Forelimb muscle (tissue), 1 donor: ENCODE results near the gene CREBBP. TPM values are rescaled to one million over a fixed set of nuclear protein-coding genes. Genes with fewer than 3 reads are reported as not detected.

ENCODE experiments used
- DNase-seq: peaks from one replicate; pipeline ENCODE4 v3.0.0-alpha.2; 2013; ENCODE audit warnings: low read depth
- polyA plus RNA-seq: library from polyadenylated mRNA; unstranded; fragments of 120-200 nt; gene quantifications from one replicate; pipeline ENCODE4 v1.2.1, GENCODE V29; 2013; ENCODE audit not compliant: insufficient read length

Gene CREBBP
- polyA plus RNA-seq, 1 donor = 37.8 TPM

DNA sequence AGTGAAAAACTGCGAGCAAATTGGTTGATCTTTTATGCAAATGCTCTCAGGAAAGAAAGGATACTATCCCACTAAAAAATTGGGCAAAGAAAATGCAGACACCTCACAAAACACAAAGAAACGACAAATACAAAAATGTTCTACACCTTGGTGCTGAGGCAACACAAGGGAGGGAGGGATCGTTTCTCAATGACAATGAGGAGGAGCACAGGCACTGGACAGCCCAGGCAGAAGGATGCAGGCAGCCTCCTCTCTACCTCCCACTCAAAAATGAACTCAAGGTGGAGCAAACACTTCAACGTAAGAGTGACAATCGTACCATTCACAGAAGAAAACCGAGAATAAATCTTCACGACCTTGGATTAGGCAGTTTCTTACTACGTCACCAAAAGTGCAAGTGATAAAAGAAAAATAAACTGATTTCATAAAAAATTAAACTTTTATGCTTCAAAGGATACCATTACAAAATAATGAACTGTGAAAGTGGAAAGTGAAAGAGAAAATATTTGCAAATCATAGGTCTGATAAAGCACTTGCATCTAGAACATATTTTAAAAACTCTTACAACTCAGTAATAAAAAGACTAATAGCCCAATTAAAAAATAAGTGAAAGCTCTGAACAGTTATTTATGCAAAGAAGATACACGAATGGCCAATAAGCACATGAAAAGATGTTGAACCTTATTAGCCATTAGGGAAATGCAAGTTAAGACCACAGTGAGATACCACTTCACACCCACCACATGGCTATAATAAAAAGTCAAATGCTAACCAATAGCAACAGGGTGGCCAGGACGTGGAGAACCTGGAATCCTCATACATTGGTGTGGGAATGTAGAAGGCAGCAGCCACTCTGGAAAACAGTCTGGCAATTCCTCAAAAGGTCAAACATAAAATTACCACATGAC is 82.4 kb downstream of the CREBBP start:
- DNase-seq = no peak

- no peak for DNase-seq
Measured at GRCh38 chr16:3797473-3797872, 83.0 kb downstream of the CREBBP start.

- DNase-seq = no peak
Measured at GRCh38 chr16:3793161-3793576, 87.3 kb downstream of the CREBBP start.

DNA sequence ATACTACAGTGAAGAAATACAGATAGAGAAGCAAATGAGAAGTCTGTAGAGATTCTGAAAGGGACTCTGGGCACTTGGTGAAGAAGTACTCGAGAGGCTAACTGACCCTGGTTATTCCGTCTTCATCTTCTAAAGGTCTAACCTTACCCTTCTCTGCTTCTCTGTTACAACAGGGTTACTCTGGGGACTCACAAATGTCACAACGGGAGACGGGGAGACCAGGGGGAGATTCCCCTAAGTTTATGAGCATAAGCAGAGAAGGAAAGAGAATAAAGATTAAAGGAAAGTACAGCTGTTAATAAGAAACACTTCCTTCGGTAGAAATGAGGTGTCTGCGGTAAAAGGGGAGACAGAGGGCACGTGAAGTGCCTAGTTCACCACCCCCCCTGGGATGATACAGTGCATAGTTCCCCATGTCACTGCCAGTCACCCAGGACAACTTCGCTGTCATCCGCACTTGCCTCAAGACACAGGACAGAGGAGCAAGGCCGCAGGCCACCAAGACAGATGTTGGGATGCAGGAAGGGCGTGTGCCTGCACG is 88.0 kb downstream of the CREBBP start:
- DNase-seq = no peak

DNA sequence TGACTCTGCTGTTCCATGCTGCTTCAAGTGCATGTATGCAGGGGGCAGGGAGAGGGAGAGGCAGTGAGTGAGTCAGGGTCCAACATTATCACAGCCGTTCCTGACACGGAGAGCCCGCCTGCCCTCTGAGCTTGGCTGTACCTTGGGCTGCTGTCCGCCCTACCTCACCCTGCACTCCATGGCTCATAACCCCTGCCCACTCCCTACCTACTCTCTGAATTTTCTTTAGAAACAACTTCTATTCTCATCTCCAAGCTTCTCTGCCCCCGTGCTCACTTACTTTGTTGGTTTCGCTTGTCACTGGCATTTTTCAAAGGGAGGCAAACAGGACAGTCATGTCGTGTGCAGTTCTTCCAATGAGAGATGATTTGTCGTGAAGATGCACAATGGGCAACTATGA is 88.8 kb downstream of the CREBBP start:
- DNase-seq = no peak

DNA sequence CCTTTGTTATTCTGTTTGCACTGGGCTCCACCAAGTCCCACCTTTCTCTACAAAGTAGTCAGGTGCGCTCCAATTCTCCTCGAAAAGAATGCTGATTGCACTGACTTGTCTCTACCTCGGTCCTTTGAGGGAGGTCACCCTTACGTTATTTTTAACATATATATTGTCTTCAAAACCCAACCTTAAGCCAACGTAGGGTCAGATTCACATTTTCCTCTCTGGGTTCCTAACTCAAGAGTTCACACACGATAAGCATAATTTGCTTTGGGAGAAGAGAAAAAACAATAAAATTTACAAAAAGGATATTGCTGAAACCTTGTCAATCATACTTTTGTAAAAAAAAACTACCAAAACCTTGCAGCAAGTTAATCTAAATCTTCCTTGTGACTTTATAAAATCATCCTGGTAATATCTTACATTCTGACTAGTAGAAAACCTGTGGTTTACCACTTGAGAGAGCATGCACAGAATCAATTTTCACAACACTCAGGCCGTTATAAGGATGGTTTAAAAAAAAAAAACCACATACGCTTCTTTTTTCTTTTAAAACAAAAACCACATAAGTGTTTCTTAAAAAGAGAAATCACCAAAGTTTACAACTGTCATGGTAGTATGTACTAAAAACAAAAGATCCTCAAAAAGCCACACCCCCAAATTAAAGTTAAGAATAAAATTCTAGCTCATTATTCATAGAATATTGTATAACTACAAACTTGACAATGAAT is 91.0 kb downstream of the CREBBP start:
- DNase-seq = no peak

GRCh38 chr16:3788711-3789374 is 91.7 kb downstream of the CREBBP start:
- DNase-seq = no peak

DNA sequence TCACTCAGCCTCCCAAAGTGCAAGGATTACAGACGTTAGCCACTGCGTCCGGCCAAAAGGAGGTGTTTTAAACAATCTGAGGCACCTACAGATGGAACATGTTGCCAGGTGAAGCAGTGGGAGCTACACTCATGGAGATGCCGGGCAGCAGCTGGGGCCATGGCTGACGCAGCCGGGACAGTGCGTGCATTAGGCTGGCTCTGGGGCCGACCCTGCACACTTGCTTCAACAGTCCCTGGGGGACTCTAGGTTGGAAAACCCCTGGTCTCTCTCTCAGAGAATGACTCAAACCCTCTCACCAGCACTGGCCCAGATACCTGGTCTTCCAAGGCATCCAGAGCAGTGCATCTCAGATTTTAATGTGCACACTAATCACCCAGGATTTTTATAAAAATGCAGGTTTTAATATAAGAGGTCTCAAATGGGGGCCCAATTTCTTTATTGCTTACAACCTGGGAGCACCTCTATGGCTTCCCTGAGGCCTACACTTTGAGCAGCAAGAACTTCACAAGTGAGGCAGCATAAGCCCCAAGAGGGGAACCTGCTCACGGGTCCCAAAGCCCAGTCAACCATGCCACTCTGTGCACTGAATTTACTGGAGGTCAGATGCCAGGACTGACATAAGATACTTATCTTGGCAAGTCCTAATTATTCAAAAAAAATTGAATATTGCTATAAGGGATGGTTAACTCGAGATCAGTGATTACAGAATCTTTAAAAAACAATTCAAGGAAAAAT is 92.4 kb downstream of the CREBBP start:
- no peak for DNase-seq

GRCh38 chr16:3785413-3785812 is 95.1 kb downstream of the CREBBP start:
- no peak for DNase-seq

- no peak for DNase-seq
Measured at GRCh38 chr16:3783516-3783915, 97.0 kb downstream of the CREBBP start.

DNA sequence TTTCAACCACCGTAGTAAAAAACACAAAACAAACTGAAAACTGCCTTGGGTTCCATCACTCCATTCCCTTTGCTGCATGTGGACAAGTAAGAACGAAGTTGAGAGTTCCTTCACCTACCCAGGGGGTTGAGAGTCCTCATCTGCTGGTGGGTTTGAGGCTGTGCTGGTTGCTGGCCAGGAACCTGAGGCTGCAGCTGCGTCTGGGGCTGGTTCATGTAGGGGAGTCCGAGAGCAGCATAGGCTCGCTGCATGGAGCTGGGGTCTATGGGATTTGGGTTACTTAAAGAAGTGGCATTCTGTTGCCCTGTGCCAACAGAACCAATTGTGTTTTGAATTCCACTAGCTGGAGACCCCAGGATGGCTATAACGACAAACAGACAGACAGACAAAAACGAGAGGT is 97.9 kb downstream of the CREBBP start:
- no peak for DNase-seq

DNA sequence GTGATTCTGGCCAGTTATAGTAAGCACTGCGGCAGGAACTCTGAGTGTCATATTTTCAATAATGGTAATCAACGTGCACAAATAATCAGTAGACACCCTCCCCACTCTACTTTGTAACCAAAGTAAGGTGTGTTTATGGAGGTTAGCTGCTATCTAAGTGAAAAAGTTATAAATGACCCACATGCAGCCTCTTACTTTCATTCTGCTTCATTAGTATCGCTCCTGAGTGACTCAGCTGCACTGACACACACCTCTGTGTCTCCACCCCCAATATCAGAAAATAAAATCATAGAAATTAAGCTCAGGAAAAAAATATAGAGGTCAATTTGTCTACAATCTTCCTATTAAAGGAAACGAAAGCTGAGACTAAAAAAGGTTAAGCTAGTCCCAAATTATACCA is 99.1 kb downstream of the CREBBP start:
- DNase-seq = no peak

GRCh38 chr16:3780570-3780969 is 99.9 kb downstream of the CREBBP start:
- no peak for DNase-seq

GRCh38 chr16:3776316-3776715 is 104.2 kb downstream of the CREBBP start:
- no peak for DNase-seq

- DNase-seq = no peak
Measured at GRCh38 chr16:3774819-3775218, 105.7 kb downstream of the CREBBP start.

DNA sequence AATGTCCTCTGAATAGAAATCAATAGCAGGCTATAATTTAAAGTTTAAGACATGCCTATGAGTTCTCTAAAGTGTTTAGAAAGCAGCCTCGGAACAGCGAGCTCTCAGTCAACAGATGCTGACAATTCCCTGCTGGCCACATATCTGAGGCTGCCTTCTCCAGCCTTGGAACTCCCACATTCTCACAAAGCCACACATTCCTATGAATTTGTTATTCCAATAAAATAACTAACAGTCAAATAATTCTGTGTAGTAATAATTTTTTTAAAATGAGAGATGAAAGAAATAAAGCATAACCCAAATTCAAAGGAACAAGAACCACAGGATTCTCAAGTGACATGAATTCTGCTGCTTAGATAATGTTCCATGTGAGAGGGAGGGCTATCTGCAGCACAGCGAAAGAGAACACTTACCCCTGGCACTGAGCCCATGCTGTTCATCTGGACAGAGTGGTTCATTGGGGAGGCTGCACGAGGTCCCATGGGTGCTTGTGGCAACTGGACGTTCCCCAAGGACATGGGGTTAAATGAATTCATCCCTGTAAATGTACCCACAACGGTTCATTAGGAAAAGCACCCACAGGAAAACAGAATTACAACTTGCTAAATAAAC is 106.3 kb downstream of the CREBBP start:
- no peak for DNase-seq

DNA sequence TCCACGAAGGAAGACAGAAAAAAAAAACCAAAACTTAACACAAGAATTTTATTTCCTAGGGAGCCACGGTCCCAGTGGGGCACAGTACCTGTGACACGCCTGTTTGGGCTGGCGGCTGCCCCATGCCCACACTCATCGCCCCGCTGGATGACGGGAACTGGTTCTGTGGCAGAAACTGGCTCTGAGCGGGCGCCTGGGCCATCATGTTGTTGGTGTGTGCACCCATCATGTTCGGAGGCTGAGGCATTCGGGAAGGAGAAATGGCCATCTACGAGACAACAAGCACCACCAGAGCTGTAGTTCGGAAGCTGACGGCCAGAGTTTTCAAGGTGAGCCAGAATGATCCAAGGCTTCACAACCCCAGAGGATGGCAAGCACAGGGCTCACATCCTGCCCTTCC is 106.8 kb downstream of the CREBBP start:
- DNase-seq = no peak

DNA sequence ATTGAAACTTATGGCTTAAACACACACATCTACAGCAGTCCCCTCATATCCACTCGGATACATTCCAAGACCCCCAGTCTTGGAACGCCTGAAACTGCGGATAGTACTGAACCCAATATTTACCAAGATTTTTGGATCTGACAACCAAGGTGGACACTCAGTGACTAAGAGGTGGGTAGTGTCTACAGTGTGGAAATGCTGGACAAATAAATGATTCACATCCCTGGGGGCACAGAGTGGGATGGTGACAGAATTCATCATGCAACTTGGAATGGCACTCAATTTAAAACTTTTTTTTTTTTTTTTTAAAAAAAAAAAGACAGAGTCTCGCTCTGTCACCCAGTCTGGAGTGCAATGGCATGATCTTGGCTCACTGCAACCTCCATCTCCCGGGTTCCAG is 109.0 kb downstream of the CREBBP start:
- DNase-seq = no peak

DNA sequence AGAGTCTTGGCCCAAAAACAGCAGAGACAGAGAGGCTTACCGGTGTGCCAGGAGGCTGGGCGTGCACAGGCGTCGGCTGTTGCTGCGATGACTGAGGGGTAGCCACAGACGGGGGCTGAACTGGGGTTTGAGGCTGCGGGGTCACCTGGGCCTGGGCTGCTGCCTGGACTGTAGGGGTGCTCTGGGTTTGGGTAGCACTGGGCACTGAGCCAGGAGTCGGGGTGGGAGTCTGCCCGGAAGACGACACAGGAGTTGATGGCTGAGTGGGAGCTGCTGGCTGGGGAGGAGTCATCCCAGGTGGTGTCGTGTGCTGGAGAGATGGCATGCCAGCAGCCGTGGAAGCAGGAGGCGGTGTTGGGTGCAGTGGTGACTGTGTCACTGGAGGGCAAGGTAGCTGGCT is 110.0 kb downstream of the CREBBP start:
- DNase-seq = no peak

GRCh38 chr16:3769942-3770341 is 110.6 kb downstream of the CREBBP start:
- no peak for DNase-seq

DNA sequence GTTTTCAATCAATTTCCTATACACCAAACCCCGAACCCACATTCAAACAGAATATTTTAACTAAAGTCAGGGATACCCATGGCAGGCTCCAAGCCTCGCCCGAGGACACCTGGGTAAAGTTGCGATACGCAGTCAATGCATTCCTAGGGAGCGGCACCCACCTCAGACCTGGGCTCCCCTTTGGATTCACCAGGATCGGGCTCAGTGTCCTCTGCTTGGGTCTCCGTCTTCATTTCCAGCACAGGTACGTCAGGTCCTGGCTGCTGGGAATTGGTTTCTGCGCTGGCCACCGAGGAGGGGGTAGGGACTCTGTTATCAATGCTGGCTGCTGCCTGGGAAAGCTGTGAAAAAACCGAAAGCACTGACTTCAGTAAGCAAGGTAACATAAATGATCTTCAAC is 111.5 kb downstream of the CREBBP start:
- DNase-seq = no peak
